Calu3 (cell line): ENCODE results near the gene ARHGAP26. TPM values are rescaled to one million over a fixed set of nuclear protein-coding genes. Genes with fewer than 3 reads are reported as not detected.
"Not testable (repeated sequence)": the region's sequence is repeated elsewhere in the genome, so short reads cannot be mapped to it uniquely, and the experiment has no call there.

Experiments
- BruUV-seq: library from RNA; stranded (reverse); fragments of 400-500 nt; replicated peaks from 2 replicates; lab custom pipeline; 2021; lab: Mats Ljungman, UMichigan
- CTCF ChIA-PET: fragments of 300-600 bp; sonication (Branson Sonifier 250); formaldehyde crosslinking; loops from one replicate; lab custom pipeline; 2022; ENCODE audit warnings: antibody characterized with exemption; lab: Charles Lee
- DNase-seq: peaks from one replicate; pipeline ENCODE4 v3.0.0; 2022
- H3K27ac Mint-ChIP-seq: one replicate; pipeline ENCODE4 v1.8.0; 2022; ENCODE audit warnings: mixed read lengths; ENCODE audit not compliant: unreplicated experiment
- H3K27me3 Mint-ChIP-seq: one replicate; pipeline ENCODE4 v1.8.0; 2022; ENCODE audit warnings: mixed read lengths; ENCODE audit not compliant: unreplicated experiment
- H3K36me3 Mint-ChIP-seq: one replicate; pipeline ENCODE4 v1.8.0; 2022; ENCODE audit warnings: mild to moderate bottlenecking, moderate library complexity, mixed read lengths; ENCODE audit not compliant: insufficient read depth, unreplicated experiment
- H3K4me1 Mint-ChIP-seq: one replicate; pipeline ENCODE4 v1.8.0; 2022; ENCODE audit warnings: mild to moderate bottlenecking, low read depth, mixed read lengths; ENCODE audit not compliant: unreplicated experiment
- H3K4me3 Mint-ChIP-seq: one replicate; pipeline ENCODE4 v1.8.0; 2022; ENCODE audit warnings: mild to moderate bottlenecking, low read depth, moderate library complexity, mixed read lengths; ENCODE audit not compliant: unreplicated experiment
- H3K9me3 Mint-ChIP-seq: one replicate; pipeline ENCODE4 v1.8.0; 2022; ENCODE audit warnings: low read depth, mixed read lengths; ENCODE audit not compliant: unreplicated experiment
- intact Hi-C: fragments of 100-400 bp; cut with micrococcal nuclease; formaldehyde crosslinking; loops from one replicate; pipeline ENCODE4 v1.10.0; 2022; ENCODE audit not compliant: unreplicated experiment
- total RNA-seq: library from RNA; stranded (reverse); gene quantifications from 2 replicates; pipeline ENCODE4 v1.2.3, GENCODE V29; 2022
- TF ChIP-seq, protein P1 (sequence below): fragments of 200-600 bp; IDR thresholded peaks from one replicate; pipeline ENCODE4 v1.8.0; 2022; ENCODE audit warnings: antibody characterized with exemption; ENCODE audit not compliant: unreplicated experiment

ARHGAP26 gene
- total RNA-seq, 1 experiment from 2014 or later = 118 TPM

DNA sequence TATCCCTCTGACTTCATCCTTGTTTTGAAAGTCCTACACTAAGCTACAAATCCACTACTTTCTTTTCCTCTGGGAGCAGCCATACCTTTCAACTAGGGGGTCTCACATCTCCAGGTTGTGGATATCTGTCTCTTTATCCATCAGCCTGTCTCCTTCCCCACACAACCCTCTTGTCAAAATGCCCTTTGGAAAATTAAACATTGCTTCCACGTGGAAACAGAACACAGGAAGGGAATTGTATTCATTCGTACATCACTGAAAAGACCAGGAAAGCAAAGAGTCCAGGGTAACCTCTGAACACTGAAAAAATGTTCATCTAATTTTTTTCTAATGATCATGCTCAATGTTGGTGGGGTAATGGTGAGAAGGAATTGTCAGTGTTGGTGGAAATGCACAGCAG, 429.7 kb downstream of the ARHGAP26 start:
- no TSS peak for BruUV-seq
- Mint-ChIP-seq H3K27ac (no peak overlapping the region), H3K4me1 (no peaks in the 10 kb centered on the region), H3K27me3 (no peaks in the 10 kb centered on the region), H3K36me3 (no peaks in the 10 kb centered on the region), H3K4me3 (no peak overlapping the region), H3K9me3 (no peaks in the 10 kb centered on the region)
- TF ChIP-seq, protein P1, sequence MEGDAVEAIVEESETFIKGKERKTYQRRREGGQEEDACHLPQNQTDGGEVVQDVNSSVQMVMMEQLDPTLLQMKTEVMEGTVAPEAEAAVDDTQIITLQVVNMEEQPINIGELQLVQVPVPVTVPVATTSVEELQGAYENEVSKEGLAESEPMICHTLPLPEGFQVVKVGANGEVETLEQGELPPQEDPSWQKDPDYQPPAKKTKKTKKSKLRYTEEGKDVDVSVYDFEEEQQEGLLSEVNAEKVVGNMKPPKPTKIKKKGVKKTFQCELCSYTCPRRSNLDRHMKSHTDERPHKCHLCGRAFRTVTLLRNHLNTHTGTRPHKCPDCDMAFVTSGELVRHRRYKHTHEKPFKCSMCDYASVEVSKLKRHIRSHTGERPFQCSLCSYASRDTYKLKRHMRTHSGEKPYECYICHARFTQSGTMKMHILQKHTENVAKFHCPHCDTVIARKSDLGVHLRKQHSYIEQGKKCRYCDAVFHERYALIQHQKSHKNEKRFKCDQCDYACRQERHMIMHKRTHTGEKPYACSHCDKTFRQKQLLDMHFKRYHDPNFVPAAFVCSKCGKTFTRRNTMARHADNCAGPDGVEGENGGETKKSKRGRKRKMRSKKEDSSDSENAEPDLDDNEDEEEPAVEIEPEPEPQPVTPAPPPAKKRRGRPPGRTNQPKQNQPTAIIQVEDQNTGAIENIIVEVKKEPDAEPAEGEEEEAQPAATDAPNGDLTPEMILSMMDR = no peak
- intact Hi-C loops = no loop called here
- DNase-seq = no peak
- CTCF ChIA-PET = no interaction called here

GRCh38 chr5:143200781-143201398, 430.7 kb downstream of the ARHGAP26 start:
- no peaks in the 10 kb centered on the region for H3K27me3 Mint-ChIP-seq
- no peak overlapping the region for H3K4me3 Mint-ChIP-seq
- H3K36me3 Mint-ChIP-seq = no peaks in the 10 kb centered on the region
- no TSS peak for BruUV-seq
- no peak overlapping the region for H3K27ac Mint-ChIP-seq
- no peaks in the 10 kb centered on the region for H3K9me3 Mint-ChIP-seq
- no peak for DNase-seq
- intact Hi-C loops = no loop called here
- TF ChIP-seq, protein P1 = no peak
- H3K4me1 Mint-ChIP-seq = no peaks in the 10 kb centered on the region
- CTCF ChIA-PET = no interaction called here

- TF ChIP-seq, protein P1 = no peak
- H3K4me1 Mint-ChIP-seq = no peaks in the 10 kb centered on the region
- no peak for DNase-seq
- intact Hi-C loops = no loop called here
- H3K36me3 Mint-ChIP-seq = no peaks in the 10 kb centered on the region
- BruUV-seq = no TSS peak
- H3K27me3 Mint-ChIP-seq = no peaks in the 10 kb centered on the region
- H3K9me3 Mint-ChIP-seq = no peaks in the 10 kb centered on the region
- CTCF ChIA-PET = interaction anchor here (0.7 kb wide), 1 partner anchor 152 kb away, joined by 3 read pairs; no protein-coding TSS in a partner anchor
- H3K4me3 Mint-ChIP-seq = no peak overlapping the region
- no peak overlapping the region for H3K27ac Mint-ChIP-seq
Measured at GRCh38 chr5:143201589-143201988, 431.4 kb downstream of the ARHGAP26 start.

GRCh38 chr5:143203301-143203956, 433.3 kb downstream of the ARHGAP26 start:
- intact Hi-C loops, H3K27ac Mint-ChIP-seq, CTCF ChIA-PET: not testable (repeated sequence)

More at GRCh38 chr5:143203301-143203956, 433.3 kb downstream of the ARHGAP26 start:
- H3K4me1 Mint-ChIP-seq, H3K4me3 Mint-ChIP-seq, DNase-seq, H3K27me3 Mint-ChIP-seq, BruUV-seq, H3K36me3 Mint-ChIP-seq, H3K9me3 Mint-ChIP-seq: not testable (repeated sequence)
